ENCODE results near the gene SLC33A1. TPM values are rescaled to one million over a fixed set of nuclear protein-coding genes. Genes with fewer than 3 reads are reported as not detected.

SLC33A1 gene
- total and polyA plus RNA-seq, 2 of the 13 experiments (the other 11 are each of a cell fraction or from before 2014, with no cell fraction given), result 20.0 to 32.1 TPM

DNA sequence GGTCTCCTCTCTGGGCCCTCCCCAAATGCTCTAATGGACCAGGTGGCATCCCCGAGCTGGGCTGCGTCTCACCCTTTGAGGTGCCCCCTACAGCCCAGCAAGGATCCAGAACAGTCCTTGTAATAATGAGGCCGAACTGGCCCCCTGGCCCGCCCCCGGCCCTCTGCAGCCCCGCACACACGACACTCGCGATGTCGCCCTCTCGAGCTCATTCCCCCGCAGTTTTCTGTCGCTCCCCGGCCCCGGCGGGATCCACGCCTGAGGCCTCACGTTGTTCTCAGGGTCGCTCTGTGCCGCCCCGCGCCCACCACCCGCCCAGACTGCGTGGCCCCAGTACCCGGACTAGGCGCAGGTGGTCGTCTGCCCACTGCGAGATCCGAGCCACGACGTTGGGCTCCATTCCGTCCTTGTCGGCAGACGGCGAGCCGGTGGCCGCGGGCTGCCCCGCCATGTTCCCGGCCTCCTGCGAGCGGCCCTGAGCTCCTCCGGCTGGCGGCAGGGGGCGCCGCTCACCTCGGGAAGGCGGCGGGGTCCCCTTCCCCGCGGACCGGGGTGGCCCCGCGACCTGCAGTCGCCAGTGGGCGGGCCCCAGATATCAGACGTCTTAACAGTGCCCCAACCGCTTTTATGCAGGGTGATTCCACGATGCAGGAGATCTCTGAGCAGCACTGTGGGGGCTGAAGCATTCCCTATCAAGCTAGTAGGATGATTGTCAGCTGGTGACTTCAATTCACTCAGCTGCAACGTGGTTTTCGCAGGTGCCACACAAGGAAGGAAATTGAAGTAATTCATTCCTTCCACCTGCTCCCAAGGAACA is 48.2 kb downstream of the SLC33A1 start, which contains the start of gene C3orf33 (continued):
- TF ChIP-seq CREB3 (CRISPR knock-in tag; IDR thresholded peaks at IDR 0.05) (peak; percentile 32; the same call in 1 of the 2 replicates), SMAD9 (CRISPR knock-in tag; IDR thresholded peaks at IDR 0.05) (no peak), HNRNPL (IDR thresholded peaks at IDR 0.05; ENCODE audit: low read depth, low read length) (no peak), SSRP1 (CRISPR knock-in tag; IDR thresholded peaks at IDR 0.05) (no peak), ZNF775 (CRISPR knock-in tag; IDR thresholded peaks at IDR 0.05; ENCODE audit: borderline replicate concordance) (no peak), ZNF225 (CRISPR knock-in tag; IDR thresholded peaks at IDR 0.05) (no peak), LRRFIP1 (CRISPR knock-in tag; conservative IDR thresholded peaks at IDR 0.05) (no peak), DMAP1 (CRISPR knock-in tag; IDR thresholded peaks at IDR 0.05) (0 out of 2 replicates have a peak, but pooled peaks have one; percentile 46)
- TF ChIP-seq, protein P1, sequence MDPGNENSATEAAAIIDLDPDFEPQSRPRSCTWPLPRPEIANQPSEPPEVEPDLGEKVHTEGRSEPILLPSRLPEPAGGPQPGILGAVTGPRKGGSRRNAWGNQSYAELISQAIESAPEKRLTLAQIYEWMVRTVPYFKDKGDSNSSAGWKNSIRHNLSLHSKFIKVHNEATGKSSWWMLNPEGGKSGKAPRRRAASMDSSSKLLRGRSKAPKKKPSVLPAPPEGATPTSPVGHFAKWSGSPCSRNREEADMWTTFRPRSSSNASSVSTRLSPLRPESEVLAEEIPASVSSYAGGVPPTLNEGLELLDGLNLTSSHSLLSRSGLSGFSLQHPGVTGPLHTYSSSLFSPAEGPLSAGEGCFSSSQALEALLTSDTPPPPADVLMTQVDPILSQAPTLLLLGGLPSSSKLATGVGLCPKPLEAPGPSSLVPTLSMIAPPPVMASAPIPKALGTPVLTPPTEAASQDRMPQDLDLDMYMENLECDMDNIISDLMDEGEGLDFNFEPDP (CRISPR knock-in tag; conservative IDR thresholded peaks at IDR 0.05), result no peak
- TF ChIP-seq, protein P2, sequence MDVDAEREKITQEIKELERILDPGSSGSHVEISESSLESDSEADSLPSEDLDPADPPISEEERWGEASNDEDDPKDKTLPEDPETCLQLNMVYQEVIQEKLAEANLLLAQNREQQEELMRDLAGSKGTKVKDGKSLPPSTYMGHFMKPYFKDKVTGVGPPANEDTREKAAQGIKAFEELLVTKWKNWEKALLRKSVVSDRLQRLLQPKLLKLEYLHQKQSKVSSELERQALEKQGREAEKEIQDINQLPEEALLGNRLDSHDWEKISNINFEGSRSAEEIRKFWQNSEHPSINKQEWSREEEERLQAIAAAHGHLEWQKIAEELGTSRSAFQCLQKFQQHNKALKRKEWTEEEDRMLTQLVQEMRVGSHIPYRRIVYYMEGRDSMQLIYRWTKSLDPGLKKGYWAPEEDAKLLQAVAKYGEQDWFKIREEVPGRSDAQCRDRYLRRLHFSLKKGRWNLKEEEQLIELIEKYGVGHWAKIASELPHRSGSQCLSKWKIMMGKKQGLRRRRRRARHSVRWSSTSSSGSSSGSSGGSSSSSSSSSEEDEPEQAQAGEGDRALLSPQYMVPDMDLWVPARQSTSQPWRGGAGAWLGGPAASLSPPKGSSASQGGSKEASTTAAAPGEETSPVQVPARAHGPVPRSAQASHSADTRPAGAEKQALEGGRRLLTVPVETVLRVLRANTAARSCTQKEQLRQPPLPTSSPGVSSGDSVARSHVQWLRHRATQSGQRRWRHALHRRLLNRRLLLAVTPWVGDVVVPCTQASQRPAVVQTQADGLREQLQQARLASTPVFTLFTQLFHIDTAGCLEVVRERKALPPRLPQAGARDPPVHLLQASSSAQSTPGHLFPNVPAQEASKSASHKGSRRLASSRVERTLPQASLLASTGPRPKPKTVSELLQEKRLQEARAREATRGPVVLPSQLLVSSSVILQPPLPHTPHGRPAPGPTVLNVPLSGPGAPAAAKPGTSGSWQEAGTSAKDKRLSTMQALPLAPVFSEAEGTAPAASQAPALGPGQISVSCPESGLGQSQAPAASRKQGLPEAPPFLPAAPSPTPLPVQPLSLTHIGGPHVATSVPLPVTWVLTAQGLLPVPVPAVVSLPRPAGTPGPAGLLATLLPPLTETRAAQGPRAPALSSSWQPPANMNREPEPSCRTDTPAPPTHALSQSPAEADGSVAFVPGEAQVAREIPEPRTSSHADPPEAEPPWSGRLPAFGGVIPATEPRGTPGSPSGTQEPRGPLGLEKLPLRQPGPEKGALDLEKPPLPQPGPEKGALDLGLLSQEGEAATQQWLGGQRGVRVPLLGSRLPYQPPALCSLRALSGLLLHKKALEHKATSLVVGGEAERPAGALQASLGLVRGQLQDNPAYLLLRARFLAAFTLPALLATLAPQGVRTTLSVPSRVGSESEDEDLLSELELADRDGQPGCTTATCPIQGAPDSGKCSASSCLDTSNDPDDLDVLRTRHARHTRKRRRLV (CRISPR knock-in tag; IDR thresholded peaks at IDR 0.05), result no peak
- TF ChIP-seq, protein P3, sequence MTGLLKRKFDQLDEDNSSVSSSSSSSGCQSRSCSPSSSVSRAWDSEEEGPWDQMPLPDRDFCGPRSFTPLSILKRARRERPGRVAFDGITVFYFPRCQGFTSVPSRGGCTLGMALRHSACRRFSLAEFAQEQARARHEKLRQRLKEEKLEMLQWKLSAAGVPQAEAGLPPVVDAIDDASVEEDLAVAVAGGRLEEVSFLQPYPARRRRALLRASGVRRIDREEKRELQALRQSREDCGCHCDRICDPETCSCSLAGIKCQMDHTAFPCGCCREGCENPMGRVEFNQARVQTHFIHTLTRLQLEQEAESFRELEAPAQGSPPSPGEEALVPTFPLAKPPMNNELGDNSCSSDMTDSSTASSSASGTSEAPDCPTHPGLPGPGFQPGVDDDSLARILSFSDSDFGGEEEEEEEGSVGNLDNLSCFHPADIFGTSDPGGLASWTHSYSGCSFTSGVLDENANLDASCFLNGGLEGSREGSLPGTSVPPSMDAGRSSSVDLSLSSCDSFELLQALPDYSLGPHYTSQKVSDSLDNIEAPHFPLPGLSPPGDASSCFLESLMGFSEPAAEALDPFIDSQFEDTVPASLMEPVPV (CRISPR knock-in tag; IDR thresholded peaks at IDR 0.05), result peak; percentile 56; the same call in 1 of the 2 replicates
- TF ChIP-seq, protein P4, sequence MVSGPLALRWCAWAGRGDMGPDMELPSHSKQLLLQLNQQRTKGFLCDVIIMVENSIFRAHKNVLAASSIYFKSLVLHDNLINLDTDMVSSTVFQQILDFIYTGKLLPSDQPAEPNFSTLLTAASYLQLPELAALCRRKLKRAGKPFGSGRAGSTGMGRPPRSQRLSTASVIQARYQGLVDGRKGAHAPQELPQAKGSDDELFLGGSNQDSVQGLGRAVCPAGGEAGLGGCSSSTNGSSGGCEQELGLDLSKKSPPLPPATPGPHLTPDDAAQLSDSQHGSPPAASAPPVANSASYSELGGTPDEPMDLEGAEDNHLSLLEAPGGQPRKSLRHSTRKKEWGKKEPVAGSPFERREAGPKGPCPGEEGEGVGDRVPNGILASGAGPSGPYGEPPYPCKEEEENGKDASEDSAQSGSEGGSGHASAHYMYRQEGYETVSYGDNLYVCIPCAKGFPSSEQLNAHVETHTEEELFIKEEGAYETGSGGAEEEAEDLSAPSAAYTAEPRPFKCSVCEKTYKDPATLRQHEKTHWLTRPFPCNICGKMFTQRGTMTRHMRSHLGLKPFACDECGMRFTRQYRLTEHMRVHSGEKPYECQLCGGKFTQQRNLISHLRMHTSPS (CRISPR knock-in tag; IDR thresholded peaks at IDR 0.05; ENCODE audit: low read depth), result no peak
